ENCODE data around the gene ZNF660.
"Not testable (repeated sequence)": the region's sequence is repeated elsewhere in the genome, so short reads cannot be mapped to it uniquely, and the experiment has no call there.

The ZNF660 gene

GRCh38 chr3:44571024-44571423 lies 13.7 kb upstream of the ZNF660 start:
- Histone ChIP-seq H3K9me2 (replicated peaks; ENCODE audit: insufficient read depth, low read length) (no peaks in the 10 kb centered on the region), H2AFZ (ENCODE audit: low read length) (no peak overlapping the region), H3F3A (ENCODE audit: insufficient read depth, low read length) (no peaks in the 10 kb centered on the region), H3K4me2 (ENCODE audit: low read depth, low read length) (no peak overlapping the region), H3K9ac (ENCODE audit: low read length) (no peak overlapping the region), H4K20me1 (ENCODE audit: insufficient read depth, low read length) (no peaks in the 10 kb centered on the region), H3K36me3 (replicated peaks; ENCODE audit: insufficient read depth, low read length) (no peaks in the 10 kb centered on the region), H3K27ac (ENCODE audit: low read length) (no peak overlapping the region), H3K27me3 (replicated peaks; ENCODE audit: insufficient read depth, low read length) (no peaks in the 10 kb centered on the region), H3K4me3 (ENCODE audit: low read length) (no peak overlapping the region), H3K79me2 (ENCODE audit: low read length) (no peaks in the 10 kb centered on the region), H3K9me3 (replicated peaks; ENCODE audit: insufficient read depth, low read length) (no peaks in the 10 kb centered on the region), H3K4me1 (ENCODE audit: low read length) (no peaks in the 10 kb centered on the region)
- TF ChIP-seq EZH2 (optimal IDR thresholded peaks at IDR 0.05; ENCODE audit: low read depth, low read length) = no peak
- TF ChIP-seq CTCF (IDR thresholded peaks at IDR 0.05; ENCODE audit: low read length) = no peak
- TF ChIP-seq EZH2phosphoT487 (IDR thresholded peaks at IDR 0.05; ENCODE audit: low read length) = no peak
- no peak for DNase-seq

- no peak for TF ChIP-seq EZH2phosphoT487 (IDR thresholded peaks at IDR 0.05; ENCODE audit: low read length)
- no peak for TF ChIP-seq EZH2 (optimal IDR thresholded peaks at IDR 0.05; ENCODE audit: low read depth, low read length)
- H2AFZ ChIP-seq (ENCODE audit: low read length) = no peak overlapping the region
- no peak overlapping the region for H3K4me2 ChIP-seq (ENCODE audit: low read depth, low read length)
- no peaks in the 10 kb centered on the region for H3K9me2 ChIP-seq (replicated peaks; ENCODE audit: insufficient read depth, low read length)
- H4K20me1 ChIP-seq (ENCODE audit: insufficient read depth, low read length) = no peaks in the 10 kb centered on the region
- no peak overlapping the region for H3K4me3 ChIP-seq (ENCODE audit: low read length)
- H3F3A ChIP-seq (ENCODE audit: insufficient read depth, low read length) = no peaks in the 10 kb centered on the region
- no peaks in the 10 kb centered on the region for H3K27me3 ChIP-seq (replicated peaks; ENCODE audit: insufficient read depth, low read length)
- no peak for DNase-seq
- no peak overlapping the region for H3K27ac ChIP-seq (ENCODE audit: low read length)
- no peaks in the 10 kb centered on the region for H3K9me3 ChIP-seq (replicated peaks; ENCODE audit: insufficient read depth, low read length)
- no peaks in the 10 kb centered on the region for H3K4me1 ChIP-seq (ENCODE audit: low read length)
- no peaks in the 10 kb centered on the region for H3K79me2 ChIP-seq (ENCODE audit: low read length)
- no peaks in the 10 kb centered on the region for H3K36me3 ChIP-seq (replicated peaks; ENCODE audit: insufficient read depth, low read length)
- H3K9ac ChIP-seq (ENCODE audit: low read length) = no peak overlapping the region
These were observed 8.2 kb upstream of the ZNF660 start for GRCh38 chr3:44576613-44577012.

GRCh38 chr3:44577354-44577952 lies 7.3 kb upstream of the ZNF660 start:
- H3K4me3 ChIP-seq (ENCODE audit: low read length); H3K27ac ChIP-seq (ENCODE audit: low read length); H3F3A ChIP-seq (ENCODE audit: insufficient read depth, low read length): not testable (repeated sequence)

GRCh38 chr3:44578316-44578715 lies 6.4 kb upstream of the ZNF660 start:
- not testable (repeated sequence) for H3K27ac ChIP-seq (ENCODE audit: low read length); H3K4me2 ChIP-seq (ENCODE audit: low read depth, low read length); H4K20me1 ChIP-seq (ENCODE audit: insufficient read depth, low read length); H3F3A ChIP-seq (ENCODE audit: insufficient read depth, low read length); H2AFZ ChIP-seq (ENCODE audit: low read length); H3K27me3 ChIP-seq (replicated peaks; ENCODE audit: insufficient read depth, low read length); H3K4me1 ChIP-seq (ENCODE audit: low read length); DNase-seq; H3K36me3 ChIP-seq (replicated peaks; ENCODE audit: insufficient read depth, low read length); H3K9me2 ChIP-seq (replicated peaks; ENCODE audit: insufficient read depth, low read length); H3K9ac ChIP-seq (ENCODE audit: low read length); H3K4me3 ChIP-seq (ENCODE audit: low read length); H3K79me2 ChIP-seq (ENCODE audit: low read length); H3K9me3 ChIP-seq (replicated peaks; ENCODE audit: insufficient read depth, low read length)

More at GRCh38 chr3:44577354-44577952, 7.3 kb upstream of the ZNF660 start:
- not testable (repeated sequence) for H3K9me2 ChIP-seq (replicated peaks; ENCODE audit: insufficient read depth, low read length); H3K36me3 ChIP-seq (replicated peaks; ENCODE audit: insufficient read depth, low read length); H3K9me3 ChIP-seq (replicated peaks; ENCODE audit: insufficient read depth, low read length); DNase-seq; H3K27me3 ChIP-seq (replicated peaks; ENCODE audit: insufficient read depth, low read length); H3K4me1 ChIP-seq (ENCODE audit: low read length); H3K9ac ChIP-seq (ENCODE audit: low read length); H2AFZ ChIP-seq (ENCODE audit: low read length); H4K20me1 ChIP-seq (ENCODE audit: insufficient read depth, low read length); H3K4me2 ChIP-seq (ENCODE audit: low read depth, low read length); H3K79me2 ChIP-seq (ENCODE audit: low read length)

GRCh38 chr3:44578924-44579515 lies 5.7 kb upstream of the ZNF660 start:
- not testable (repeated sequence) for H3K9ac ChIP-seq (ENCODE audit: low read length); H3K4me2 ChIP-seq (ENCODE audit: low read depth, low read length); H3K4me3 ChIP-seq (ENCODE audit: low read length); H3K9me3 ChIP-seq (replicated peaks; ENCODE audit: insufficient read depth, low read length); DNase-seq; H3K4me1 ChIP-seq (ENCODE audit: low read length); H3K27me3 ChIP-seq (replicated peaks; ENCODE audit: insufficient read depth, low read length); H3K36me3 ChIP-seq (replicated peaks; ENCODE audit: insufficient read depth, low read length); H3K27ac ChIP-seq (ENCODE audit: low read length); H3K79me2 ChIP-seq (ENCODE audit: low read length); H3F3A ChIP-seq (ENCODE audit: insufficient read depth, low read length); H2AFZ ChIP-seq (ENCODE audit: low read length); H3K9me2 ChIP-seq (replicated peaks; ENCODE audit: insufficient read depth, low read length); H4K20me1 ChIP-seq (ENCODE audit: insufficient read depth, low read length)

GRCh38 chr3:44579749-44580148 lies 5.0 kb upstream of the ZNF660 start:
- H3K9ac ChIP-seq (ENCODE audit: low read length); H3K9me2 ChIP-seq (replicated peaks; ENCODE audit: insufficient read depth, low read length); H3K27me3 ChIP-seq (replicated peaks; ENCODE audit: insufficient read depth, low read length); H3F3A ChIP-seq (ENCODE audit: insufficient read depth, low read length); H3K79me2 ChIP-seq (ENCODE audit: low read length); H2AFZ ChIP-seq (ENCODE audit: low read length); H3K4me2 ChIP-seq (ENCODE audit: low read depth, low read length); H3K4me1 ChIP-seq (ENCODE audit: low read length); H3K27ac ChIP-seq (ENCODE audit: low read length); DNase-seq; H3K36me3 ChIP-seq (replicated peaks; ENCODE audit: insufficient read depth, low read length); H4K20me1 ChIP-seq (ENCODE audit: insufficient read depth, low read length); H3K9me3 ChIP-seq (replicated peaks; ENCODE audit: insufficient read depth, low read length); H3K4me3 ChIP-seq (ENCODE audit: low read length): not testable (repeated sequence)

GRCh38 chr3:44580971-44581370 lies 3.8 kb upstream of the ZNF660 start:
- H3K27ac ChIP-seq (ENCODE audit: low read length); H3K27me3 ChIP-seq (replicated peaks; ENCODE audit: insufficient read depth, low read length); H3F3A ChIP-seq (ENCODE audit: insufficient read depth, low read length); H3K79me2 ChIP-seq (ENCODE audit: low read length); H3K9me3 ChIP-seq (replicated peaks; ENCODE audit: insufficient read depth, low read length); H4K20me1 ChIP-seq (ENCODE audit: insufficient read depth, low read length); H3K4me1 ChIP-seq (ENCODE audit: low read length); H3K36me3 ChIP-seq (replicated peaks; ENCODE audit: insufficient read depth, low read length); H2AFZ ChIP-seq (ENCODE audit: low read length); DNase-seq; H3K4me3 ChIP-seq (ENCODE audit: low read length); H3K9me2 ChIP-seq (replicated peaks; ENCODE audit: insufficient read depth, low read length); H3K9ac ChIP-seq (ENCODE audit: low read length); H3K4me2 ChIP-seq (ENCODE audit: low read depth, low read length): not testable (repeated sequence)

Data from MM.1S (cell line).